HCT116 (cell line): ENCODE data around the gene OPCML. TPM values are rescaled to one million over a fixed set of nuclear protein-coding genes. Genes with fewer than 3 reads are reported as not detected.

Source experiments
- ATAC-seq: fragments of 200-7000 bp; cut with Tn5 transposase; 2 replicates; pipeline ENCODE4 v1.9.1; 2020; ENCODE audit warnings: mild to moderate bottlenecking, moderate library complexity
- BruUV-seq: library from RNA; stranded (reverse); fragments of 400-500 nt; replicated peaks from 2 replicates; lab custom pipeline; 2021; lab: Mats Ljungman, UMichigan
- CTCF ChIA-PET: fragments of 300-600 bp; sonication (Branson Sonifier 250); formaldehyde crosslinking; loops from one replicate; lab custom pipeline; 2021; ENCODE audit warnings: antibody characterized with exemption; lab: Charles Lee
- POLR2A ChIA-PET: fragments of 300-600, 350-600 bp; sonication (Branson Sonifier 250); formaldehyde crosslinking; loops from one replicate; lab custom pipeline; 2021; ENCODE audit warnings: antibody characterized with exemption; lab: Charles Lee
- RAD21 ChIA-PET, 2 experiments: fragments of 300-600 bp; sonication (Branson Sonifier 250); formaldehyde crosslinking; loops; one replicate each; lab custom pipeline; 2023; ENCODE audit warnings: low total read pairs in 2 of 2; ENCODE audit not compliant: uncharacterized antibody in 2 of 2, unreplicated experiment in 2 of 2, low non-redundant PET in 1 of 2; lab: Charles Lee
- DNase-seq: peaks from one replicate; pipeline ENCODE4 v3.0.0-alpha.2; 2010; ENCODE audit warnings: low read depth, low spot score
- H2AFZ ChIP-seq: fragments of 200-600 bp; shearing (Covaris generic), sonication (generic); 2 replicates; pipeline ENCODE4 v1.6.1; 2017; ENCODE audit warnings: low read depth, mixed run types, mixed read lengths, antibody characterized with exemption, low read length; ENCODE audit not compliant: poor library complexity, severe bottlenecking
- H3K27ac ChIP-seq: 2 replicates; pipeline ENCODE4 v1.5.1; 2012; ENCODE audit warnings: low read depth, low read length
- H3K27me3 ChIP-seq: fragments of 200-600 bp; sonication (generic); 2 replicates; pipeline ENCODE4 v1.6.1; 2016; ENCODE audit warnings: mixed run types, low read length, mixed read lengths; ENCODE audit not compliant: insufficient read depth
- H3K36me3 ChIP-seq, 2 experiments: fragments of 200-500 bp in 1 of 2; fragments of 200-600 bp in 1 of 2; sonication (Bioruptor generic) in 1 of 2; sonication (generic) in 1 of 2; 2 replicates each; pipeline versions ENCODE4 v1.5.1 to v1.6.1; 2014 to 2016; ENCODE audit warnings: low read length in 2 of 2, inconsistent platforms in 1 of 2, mixed read lengths in 1 of 2, mixed run types in 1 of 2; ENCODE audit not compliant: insufficient read depth in 2 of 2, control insufficient read depth in 1 of 2
- H3K4me1 ChIP-seq, 2 experiments: fragments of 200-600 bp in 1 of 2; sonication (generic) in 1 of 2; 2 replicates each; pipeline versions ENCODE4 v1.5.1 to v1.6.1; 2012 to 2017; ENCODE audit warnings: low read length in 2 of 2, inconsistent platforms in 1 of 2, mild to moderate bottlenecking in 1 of 2, mixed read lengths in 1 of 2, mixed run types in 1 of 2, moderate library complexity in 1 of 2; ENCODE audit not compliant: insufficient read depth in 2 of 2, control insufficient read depth in 1 of 2
- H3K4me2 ChIP-seq: fragments of 200-600 bp; sonication (generic); 2 replicates; pipeline ENCODE4 v1.6.1; 2017; ENCODE audit warnings: mixed run types, low read length, mixed read lengths
- H3K4me3 ChIP-seq, 2 experiments: fragments of 200-600 bp in 1 of 2; sonication (generic) in 1 of 2; replicated peaks in 1 of 2; 2 replicates each; pipeline ENCODE4 v1.5.1; 2011 to 2016; ENCODE audit warnings: low read length in 2 of 2, control low read depth in 1 of 2, low read depth in 1 of 2, mild to moderate bottlenecking in 1 of 2, mixed read lengths in 1 of 2, mixed run types in 1 of 2
- H3K79me2 ChIP-seq: fragments of 200-600 bp; sonication (generic); 2 replicates; pipeline ENCODE4 v1.6.1; 2017; ENCODE audit warnings: mild to moderate bottlenecking, mixed run types, low read length, moderate library complexity, mixed read lengths; ENCODE audit not compliant: insufficient read depth
- H3K9ac ChIP-seq: fragments of 200-600 bp; sonication (generic); 2 replicates; pipeline ENCODE4 v1.6.1; 2016; ENCODE audit warnings: low read length, mixed read lengths
- H3K9me2 ChIP-seq: fragments of 200-600 bp; sonication (generic), shearing (Covaris generic); 2 replicates; pipeline ENCODE4 v1.6.1; 2017; ENCODE audit warnings: mixed run types, mild to moderate bottlenecking, moderate library complexity; ENCODE audit not compliant: insufficient read depth
- H3K9me3 ChIP-seq, 2 experiments: fragments of 200-500 bp in 1 of 2; fragments of 200-600 bp in 1 of 2; sonication (Bioruptor generic) in 1 of 2; sonication (generic) in 1 of 2; 2 replicates each; pipeline ENCODE4 v1.6.1; 2014 to 2017; ENCODE audit warnings: low read length in 2 of 2, mixed read lengths in 2 of 2, inconsistent platforms in 1 of 2, low read depth in 1 of 2, mild to moderate bottlenecking in 1 of 2, mixed run types in 1 of 2, moderate library complexity in 1 of 2; ENCODE audit not compliant: control insufficient read depth in 1 of 2, insufficient read depth in 1 of 2
- H4K20me1 ChIP-seq: fragments of 200-600 bp; sonication (generic), shearing (Covaris generic); 2 replicates; pipeline ENCODE4 v1.6.1; 2017; ENCODE audit warnings: mixed run types, mild to moderate bottlenecking, moderate library complexity; ENCODE audit not compliant: insufficient read depth
- EZH2 ChIP-seq: fragments of 200-600 bp; sonication (generic); IDR thresholded peaks from 2 replicates; pipeline ENCODE4 v1.6.1; 2017; ENCODE audit warnings: antibody characterized with exemption, mixed run types
- EZH2phosphoT487 ChIP-seq: fragments of 200-600 bp; IDR thresholded peaks from 2 replicates; pipeline ENCODE4 v1.6.1; 2018; ENCODE audit warnings: antibody characterized with exemption, borderline replicate concordance
- JUND ChIP-seq: IDR thresholded peaks from 2 replicates; pipeline ENCODE4 v1.6.1; 2012
- SRF ChIP-seq: IDR thresholded peaks from 2 replicates; pipeline ENCODE4 v1.6.1; 2012; ENCODE audit warnings: low read depth
- TCF7L2 ChIP-seq: IDR thresholded peaks from 2 replicates; pipeline ENCODE4 v1.7.0; 2011; ENCODE audit warnings: borderline replicate concordance, inconsistent platforms; ENCODE audit not compliant: insufficient read depth, insufficient read length; ENCODE audit errors: extremely low read depth
- ZFX ChIP-seq: fragments of 450-650 bp; IDR thresholded peaks from 2 replicates; pipeline ENCODE4 v1.6.1; 2017
- ZNF274 ChIP-seq: fragments of 200-500 bp; sonication (Bioruptor generic); IDR thresholded peaks from 2 replicates; pipeline ENCODE4 v1.6.1; 2014; ENCODE audit warnings: mild to moderate bottlenecking, low read depth, low read length, inconsistent platforms
- intact Hi-C: fragments of 100-400 bp; cut with micrococcal nuclease; formaldehyde crosslinking; loops from 2 replicates; pipeline ENCODE4 v1.10.0; 2022
- total RNA-seq: library from RNA; stranded (reverse); gene quantifications from one replicate; pipeline ENCODE4 v1.2.1, GENCODE V29; 2021; ENCODE audit not compliant: unreplicated experiment
- TF ChIP-seq, protein P1 (sequence below): IDR thresholded peaks from 2 replicates; pipeline ENCODE4 v1.6.1; 2012
- TF ChIP-seq, protein P2 (sequence below): IDR thresholded peaks from 2 replicates; pipeline ENCODE4 v1.6.1; 2012
- TF ChIP-seq, protein P3 (sequence below): IDR thresholded peaks from 2 replicates; pipeline ENCODE4 v1.6.1; 2011; ENCODE audit warnings: mild to moderate bottlenecking, low read length, moderate library complexity; ENCODE audit not compliant: insufficient replicate concordance; ENCODE audit errors: extremely low read depth

The OPCML gene
- total RNA-seq, 1 experiment from 2014 or later: not detected

DNA sequence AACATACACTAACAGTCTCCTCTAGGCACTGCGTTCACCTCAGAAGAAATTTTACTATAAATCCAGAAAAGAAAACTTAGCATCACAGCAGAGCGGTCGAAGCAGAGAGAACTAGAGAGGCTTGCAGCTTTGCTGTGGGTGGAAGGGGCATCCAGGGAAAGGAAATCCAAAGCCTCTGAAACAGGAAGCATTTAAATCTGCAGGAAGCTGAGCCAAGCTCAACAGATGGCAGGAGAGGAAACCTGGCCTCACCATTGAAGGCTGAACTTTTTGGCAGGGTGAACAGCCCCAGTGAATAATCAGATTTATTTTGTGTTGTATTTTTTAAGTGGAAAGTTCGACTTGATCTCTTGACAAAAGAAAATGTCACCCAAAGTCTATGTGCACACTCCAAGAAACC, 858.1 kb downstream of the OPCML start:
- no peaks in the 10 kb centered on the region for H3K79me2 ChIP-seq
- POLR2A ChIA-PET: no interaction called here
- H3K27me3 ChIP-seq: no peaks in the 10 kb centered on the region
- H3K27ac ChIP-seq: no peak overlapping the region
- no peak overlapping the region for H3K4me3 ChIP-seq
- no peak overlapping the region for H2AFZ ChIP-seq
- intact Hi-C loops: no loop called here
- no peak for DNase-seq
- peaks cover 13 to 24% of the 10 kb centered on the region in 2 experiments; a peak in 3 of 4 replicates for H3K9me3 ChIP-seq
- no peak for ATAC-seq
- H3K4me1 ChIP-seq: no peaks in the 10 kb centered on the region
- no peak overlapping the region for H3K9ac ChIP-seq
- TF ChIP-seq, protein P1, sequence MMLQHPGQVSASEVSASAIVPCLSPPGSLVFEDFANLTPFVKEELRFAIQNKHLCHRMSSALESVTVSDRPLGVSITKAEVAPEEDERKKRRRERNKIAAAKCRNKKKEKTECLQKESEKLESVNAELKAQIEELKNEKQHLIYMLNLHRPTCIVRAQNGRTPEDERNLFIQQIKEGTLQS: no peak
- no peak for TF ChIP-seq ZNF274
- TF ChIP-seq SRF: no peak
- no peak for TF ChIP-seq EZH2
- TF ChIP-seq EZH2phosphoT487: no peak
- TF ChIP-seq ZFX: no peak
- TF ChIP-seq, protein P2, sequence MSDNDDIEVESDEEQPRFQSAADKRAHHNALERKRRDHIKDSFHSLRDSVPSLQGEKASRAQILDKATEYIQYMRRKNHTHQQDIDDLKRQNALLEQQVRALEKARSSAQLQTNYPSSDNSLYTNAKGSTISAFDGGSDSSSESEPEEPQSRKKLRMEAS: no peak
- TF ChIP-seq, protein P3, sequence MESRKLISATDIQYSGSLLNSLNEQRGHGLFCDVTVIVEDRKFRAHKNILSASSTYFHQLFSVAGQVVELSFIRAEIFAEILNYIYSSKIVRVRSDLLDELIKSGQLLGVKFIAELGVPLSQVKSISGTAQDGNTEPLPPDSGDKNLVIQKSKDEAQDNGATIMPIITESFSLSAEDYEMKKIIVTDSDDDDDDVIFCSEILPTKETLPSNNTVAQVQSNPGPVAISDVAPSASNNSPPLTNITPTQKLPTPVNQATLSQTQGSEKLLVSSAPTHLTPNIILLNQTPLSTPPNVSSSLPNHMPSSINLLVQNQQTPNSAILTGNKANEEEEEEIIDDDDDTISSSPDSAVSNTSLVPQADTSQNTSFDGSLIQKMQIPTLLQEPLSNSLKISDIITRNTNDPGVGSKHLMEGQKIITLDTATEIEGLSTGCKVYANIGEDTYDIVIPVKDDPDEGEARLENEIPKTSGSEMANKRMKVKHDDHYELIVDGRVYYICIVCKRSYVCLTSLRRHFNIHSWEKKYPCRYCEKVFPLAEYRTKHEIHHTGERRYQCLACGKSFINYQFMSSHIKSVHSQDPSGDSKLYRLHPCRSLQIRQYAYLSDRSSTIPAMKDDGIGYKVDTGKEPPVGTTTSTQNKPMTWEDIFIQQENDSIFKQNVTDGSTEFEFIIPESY: no peak
- TF ChIP-seq TCF7L2: no peak
- no peak for TF ChIP-seq JUND
- TF ChIP-seq, all 23 proteins: peak for 0
- BruUV-seq: no TSS peak
- Histone ChIP-seq H4K20me1 (no peaks in the 10 kb centered on the region), H3K4me2 (no peak overlapping the region), H3K36me3 (no peaks in the 10 kb centered on the region), H3K9me2 (no peaks in the 10 kb centered on the region)
- CTCF ChIA-PET: no interaction called here
- RAD21 ChIA-PET: no interaction called here
